ENCODE results near the gene ELANE.

GRCh38 chr19:887072-887471 lies 35.0 kb downstream of the ELANE start:
- TF ChIP-seq, protein P1, sequence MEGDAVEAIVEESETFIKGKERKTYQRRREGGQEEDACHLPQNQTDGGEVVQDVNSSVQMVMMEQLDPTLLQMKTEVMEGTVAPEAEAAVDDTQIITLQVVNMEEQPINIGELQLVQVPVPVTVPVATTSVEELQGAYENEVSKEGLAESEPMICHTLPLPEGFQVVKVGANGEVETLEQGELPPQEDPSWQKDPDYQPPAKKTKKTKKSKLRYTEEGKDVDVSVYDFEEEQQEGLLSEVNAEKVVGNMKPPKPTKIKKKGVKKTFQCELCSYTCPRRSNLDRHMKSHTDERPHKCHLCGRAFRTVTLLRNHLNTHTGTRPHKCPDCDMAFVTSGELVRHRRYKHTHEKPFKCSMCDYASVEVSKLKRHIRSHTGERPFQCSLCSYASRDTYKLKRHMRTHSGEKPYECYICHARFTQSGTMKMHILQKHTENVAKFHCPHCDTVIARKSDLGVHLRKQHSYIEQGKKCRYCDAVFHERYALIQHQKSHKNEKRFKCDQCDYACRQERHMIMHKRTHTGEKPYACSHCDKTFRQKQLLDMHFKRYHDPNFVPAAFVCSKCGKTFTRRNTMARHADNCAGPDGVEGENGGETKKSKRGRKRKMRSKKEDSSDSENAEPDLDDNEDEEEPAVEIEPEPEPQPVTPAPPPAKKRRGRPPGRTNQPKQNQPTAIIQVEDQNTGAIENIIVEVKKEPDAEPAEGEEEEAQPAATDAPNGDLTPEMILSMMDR (IDR thresholded peaks at IDR 0.05), result no peak
- TF ChIP-seq POLR2A (IDR thresholded peaks at IDR 0.05), result no peak

Measured in thyroid gland (tissue), 4 donors.